OCI-LY3 (cell line): ENCODE measurements around the gene RBBP6.

Experiments used
- H2AFZ ChIP-seq: fragments of 200-600, 300-600 bp; shearing (Covaris generic); 2 replicates; pipeline ENCODE4 v1.6.0; 2014; ENCODE audit warnings: antibody characterized with exemption, low read depth, low read length
- H3K27ac ChIP-seq: fragments of 200-600, 300-600 bp; sonication (generic); 2 replicates; pipeline ENCODE4 v1.5.1; 2014; ENCODE audit warnings: mild to moderate bottlenecking, low read length, moderate library complexity, mixed read lengths
- H3K27me3 ChIP-seq: fragments of 200-600, 300-600 bp; sonication (generic); 2 replicates; pipeline ENCODE4 v1.6.1; 2014; ENCODE audit warnings: low read depth, low read length, mixed read lengths
- H3K36me3 ChIP-seq: fragments of 200-600, 300-600 bp; sonication (generic); replicated peaks from 2 replicates; pipeline ENCODE3; 2014; ENCODE audit warnings: low read depth, low read length, mixed read lengths
- H3K4me1 ChIP-seq: fragments of 300-600, 200-600 bp; sonication (generic); 2 replicates; pipeline ENCODE4 v1.6.1; 2014; ENCODE audit warnings: low read length, mixed read lengths
- H3K4me2 ChIP-seq: fragments of 200-600, 300-600 bp; sonication (generic); 2 replicates; pipeline ENCODE4 v1.6.1; 2014; ENCODE audit warnings: low read length, mixed read lengths
- H3K4me3 ChIP-seq: fragments of 300-600, 200-600 bp; sonication (generic); 2 replicates; pipeline ENCODE4 v1.5.1; 2014; ENCODE audit warnings: antibody characterized with exemption, mild to moderate bottlenecking, low read length, moderate library complexity
- H3K79me2 ChIP-seq: fragments of 300-600, 200-600 bp; shearing (Covaris generic); 2 replicates; pipeline ENCODE4 v1.6.1; 2014; ENCODE audit warnings: mild to moderate bottlenecking, low read length, mixed read lengths
- H3K9ac ChIP-seq: fragments of 300-600, 200-600 bp; shearing (Covaris generic); 2 replicates; pipeline ENCODE4 v1.6.0; 2014; ENCODE audit warnings: mild to moderate bottlenecking, low read length, moderate library complexity
- H3K9me3 ChIP-seq: fragments of 200-600, 300-600 bp; shearing (Covaris generic); 2 replicates; pipeline ENCODE4 v1.6.1; 2014; ENCODE audit warnings: low read length, mixed read lengths; ENCODE audit not compliant: insufficient read depth
- H4K20me1 ChIP-seq: fragments of 200-600, 300-600 bp; sonication (generic); 2 replicates; pipeline ENCODE4 v1.6.1; 2016; ENCODE audit warnings: low read length, mixed read lengths; ENCODE audit not compliant: insufficient read depth
- CTCF ChIP-seq: fragments of 200-600, 300-600 bp; sonication (generic); IDR thresholded peaks from 2 replicates; pipeline ENCODE4 v1.5.1; 2014; ENCODE audit warnings: antibody characterized with exemption, low read length, low read depth
- EZH2phosphoT487 ChIP-seq: fragments of 200-600 bp; shearing (Covaris generic); IDR thresholded peaks from 2 replicates; pipeline ENCODE4 v1.6.1; 2018; ENCODE audit warnings: antibody characterized with exemption, mixed run types, low read depth

RBBP6 gene

GRCh38 chr16:24552705-24553246, 13.4 kb downstream of the RBBP6 start:
- Histone ChIP-seq H3K27me3 (no peaks in the 10 kb centered on the region), H3K79me2 (peaks cover 56% of the 10 kb centered on the region), H3K9ac (no peak overlapping the region), H3K9me3 (no peaks in the 10 kb centered on the region), H3K27ac (no peak overlapping the region), H4K20me1 (peaks cover 34% of the 10 kb centered on the region), H2AFZ (no peak overlapping the region), H3K36me3 (peaks cover 56% of the 10 kb centered on the region), H3K4me1 (no peaks in the 10 kb centered on the region), H3K4me2 (no peak overlapping the region), H3K4me3 (no peak overlapping the region)
- TF ChIP-seq CTCF (no peak), EZH2phosphoT487 (no peak)

GRCh38 chr16:24553983-24554382, 14.6 kb downstream of the RBBP6 start:
- peaks cover 44% of the 10 kb centered on the region for H3K79me2 ChIP-seq
- H3K27me3 ChIP-seq: no peaks in the 10 kb centered on the region
- no peak overlapping the region for H3K4me3 ChIP-seq
- H3K36me3 ChIP-seq: peaks cover 55% of the 10 kb centered on the region
- no peak overlapping the region for H3K4me2 ChIP-seq
- TF ChIP-seq EZH2phosphoT487 (no peak), CTCF (no peak)
- H3K27ac ChIP-seq: no peak overlapping the region
- no peaks in the 10 kb centered on the region for H3K9me3 ChIP-seq
- H3K9ac ChIP-seq: no peak overlapping the region
- no peaks in the 10 kb centered on the region for H3K4me1 ChIP-seq
- no peak overlapping the region for H2AFZ ChIP-seq
- peaks cover 31% of the 10 kb centered on the region for H4K20me1 ChIP-seq

GRCh38 chr16:24555346-24555872, 16.0 kb downstream of the RBBP6 start:
- Histone ChIP-seq H3K4me2 (no peak overlapping the region), H3K4me3 (no peak overlapping the region), H3K9me3 (no peaks in the 10 kb centered on the region), H4K20me1 (peaks cover 19% of the 10 kb centered on the region), H2AFZ (no peak overlapping the region), H3K27me3 (no peaks in the 10 kb centered on the region), H3K4me1 (no peaks in the 10 kb centered on the region), H3K9ac (no peak overlapping the region), H3K79me2 (peaks cover 29% of the 10 kb centered on the region), H3K27ac (no peak overlapping the region), H3K36me3 (peaks cover 53% of the 10 kb centered on the region)
- no peak for TF ChIP-seq EZH2phosphoT487
- no peak for TF ChIP-seq CTCF

GRCh38 chr16:24562811-24563210, 23.4 kb downstream of the RBBP6 start:
- Histone ChIP-seq H3K9me3 (no peaks in the 10 kb centered on the region), H3K27ac (no peak overlapping the region), H3K4me3 (no peak overlapping the region), H4K20me1 (no peaks in the 10 kb centered on the region), H3K4me2 (no peak overlapping the region), H3K9ac (no peak overlapping the region), H3K27me3 (no peaks in the 10 kb centered on the region), H3K4me1 (no peaks in the 10 kb centered on the region), H2AFZ (no peak overlapping the region), H3K36me3 (peaks cover 72% of the 10 kb centered on the region), H3K79me2 (no peaks in the 10 kb centered on the region)
- no peak for TF ChIP-seq EZH2phosphoT487
- no peak for TF ChIP-seq CTCF
